OCI-M2 (cell line): ENCODE measurements around the gene OR4M1.
"Not testable (repeated sequence)": the region's sequence is repeated elsewhere in the genome, so short reads cannot be mapped to it uniquely, and the experiment has no call there.

ENCODE experiments used
- DNase-seq: peaks from one replicate; lab custom pipeline; 2025; ENCODE audit not compliant: unreplicated experiment; lab: John Stamatoyannopoulos, UW

The OR4M1 gene

GRCh38 chr14:19773204-19773603 is at the start of gene OR4M1:
OR4M1 (plus strand) TSS chr14:19773504; CDS start chr14:19780323, 6,819 bp downstream.
- not testable (repeated sequence) for DNase-seq

- no peak for DNase-seq
Measured at GRCh38 chr14:19729359-19729758, 43.9 kb upstream of the OR4M1 start.

DNA sequence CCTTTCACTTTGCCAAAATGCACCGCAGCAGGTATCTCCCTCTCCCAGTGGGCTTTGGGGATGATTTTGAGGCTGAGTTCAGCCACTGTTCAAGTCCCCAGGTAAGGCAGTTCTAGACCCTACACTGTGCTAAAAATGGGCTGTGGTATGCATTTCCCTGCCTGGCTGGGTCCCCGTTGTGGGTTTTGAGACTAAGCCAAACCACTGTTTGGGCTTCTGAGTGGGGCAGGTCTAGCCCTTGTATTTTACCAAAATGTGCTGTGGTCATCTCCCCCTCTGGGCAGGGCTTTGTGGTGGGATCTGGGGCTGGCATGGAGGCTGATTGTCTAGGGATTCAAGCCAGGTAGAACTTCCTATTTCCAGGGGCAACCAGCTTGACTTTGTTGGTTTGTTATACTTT is 43.5 kb upstream of the OR4M1 start:
- no peak for DNase-seq

DNA sequence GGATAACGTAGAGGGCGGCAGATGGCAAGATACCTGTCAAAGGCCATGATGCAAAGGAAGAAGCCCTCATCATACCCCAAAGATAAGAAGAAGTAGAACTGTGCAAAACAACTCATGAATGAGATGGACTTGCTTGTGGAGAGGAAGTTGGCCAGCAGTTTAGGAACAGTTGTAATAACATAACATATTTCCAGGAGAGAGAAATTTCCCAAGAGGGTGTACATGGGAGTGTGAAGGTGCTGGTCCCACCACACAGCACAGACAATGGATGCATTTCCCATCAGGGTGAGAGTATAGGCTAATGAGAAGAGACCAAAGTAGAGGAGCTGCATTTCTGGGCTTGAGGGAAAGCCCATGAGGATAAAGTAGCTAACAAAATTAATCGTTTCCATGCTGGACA is 39.4 kb upstream of the OR4M1 start:
- DNase-seq: not testable (repeated sequence)

DNA sequence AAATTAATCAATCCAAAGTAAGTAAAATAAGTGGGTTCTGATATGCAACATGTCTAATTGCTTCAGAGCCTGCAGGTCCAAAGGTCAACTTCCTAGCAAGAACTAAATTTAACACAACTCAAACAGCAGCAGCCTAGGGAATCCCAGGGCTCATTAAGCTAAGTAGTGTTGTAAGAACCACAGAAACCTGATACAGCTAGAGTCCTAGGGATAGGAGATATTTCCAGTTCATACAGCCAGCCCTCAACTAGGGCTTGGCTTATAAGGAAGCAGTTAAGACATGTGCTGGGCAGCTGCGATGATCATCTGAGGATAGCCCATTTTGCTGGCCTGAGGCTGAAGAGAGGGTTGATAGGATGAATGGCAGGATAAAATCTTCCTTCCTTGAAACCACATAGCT is 30.0 kb upstream of the OR4M1 start, which contains the start of gene OR4Q3:
TSS of gene OR4Q3 (plus strand) at position 316 of the 400 bp plus-strand sequence.
- DNase-seq: no peak

- DNase-seq: not testable (repeated sequence)
Measured at GRCh38 chr14:19752316-19752715, 21.0 kb upstream of the OR4M1 start.

- no peak for DNase-seq
Measured at GRCh38 chr14:19754172-19754571, 19.1 kb upstream of the OR4M1 start.

GRCh38 chr14:19771491-19771890 is 1.8 kb upstream of the OR4M1 start:
- DNase-seq: not testable (repeated sequence)

DNA sequence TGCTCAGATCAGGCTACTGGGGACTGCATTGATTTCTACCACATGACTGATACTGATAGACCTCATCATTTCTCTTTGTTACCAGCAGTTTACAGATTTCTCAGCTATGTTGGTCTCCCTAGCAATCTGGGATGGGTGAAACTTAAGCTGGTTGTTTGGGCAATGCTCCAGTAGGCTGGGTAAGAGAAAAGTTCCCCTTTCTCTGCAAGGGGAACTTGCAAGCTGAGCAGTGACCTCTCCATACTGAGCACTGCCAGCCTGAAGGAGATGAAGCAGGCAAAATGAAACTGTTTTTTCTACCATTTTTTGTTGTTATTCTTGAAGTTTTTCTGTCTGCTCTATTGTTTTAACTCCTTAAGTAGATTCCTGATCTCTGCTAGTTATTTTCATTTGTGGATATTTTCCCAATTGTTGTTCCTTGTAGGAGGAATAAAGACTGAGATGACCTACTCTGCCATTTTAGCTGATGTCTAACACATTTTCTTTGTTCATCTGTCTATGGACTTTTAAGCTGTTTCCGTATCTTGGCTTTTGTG is 1.3 kb upstream of the OR4M1 start:
- DNase-seq: no peak

DNA sequence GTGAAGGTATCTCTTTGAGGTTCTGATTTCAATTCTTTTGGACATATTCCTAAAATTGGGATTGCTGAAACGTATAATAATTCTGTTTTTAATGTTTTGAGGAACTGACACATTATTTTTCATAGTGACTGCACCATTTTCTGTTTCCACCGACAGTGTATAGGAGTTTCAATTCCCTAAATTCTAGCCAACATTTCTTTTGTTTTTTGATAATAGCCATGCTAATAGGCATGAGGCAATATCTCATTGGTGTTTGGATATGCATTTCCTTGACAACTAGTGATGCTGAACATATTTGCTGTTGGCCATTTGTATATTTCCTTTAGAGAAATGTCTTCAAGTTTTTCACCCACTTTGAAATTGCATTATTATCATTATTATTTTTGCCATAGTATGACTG is 850 bp upstream of the OR4M1 start:
- DNase-seq: not testable (repeated sequence)

- no peak for DNase-seq
Measured at GRCh38 chr14:19775587-19775986, 2.3 kb downstream of the OR4M1 start.

DNA sequence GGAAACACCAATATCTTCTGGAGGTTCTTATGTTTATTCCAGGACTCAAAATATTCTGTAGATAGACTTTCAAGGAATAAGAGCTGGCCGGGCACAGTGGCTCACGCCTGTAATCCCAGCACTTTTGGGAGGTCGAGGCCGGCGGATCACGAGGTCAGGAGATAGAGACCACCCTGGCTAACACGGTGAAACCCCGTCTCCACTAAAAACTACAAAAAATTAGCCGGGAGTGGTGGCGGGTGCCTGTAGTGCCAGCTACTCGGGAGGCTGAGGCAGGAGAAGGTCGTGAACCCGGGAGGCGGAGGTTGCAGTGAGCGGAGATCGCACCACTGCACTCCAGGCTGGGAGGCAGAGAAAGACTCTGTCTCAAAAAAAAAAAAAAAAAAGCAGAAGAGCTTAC is 12.5 kb downstream of the OR4M1 start:
- DNase-seq: not testable (repeated sequence)

- not testable (repeated sequence) for DNase-seq
Measured at GRCh38 chr14:19787318-19787717, 14.0 kb downstream of the OR4M1 start.

DNA sequence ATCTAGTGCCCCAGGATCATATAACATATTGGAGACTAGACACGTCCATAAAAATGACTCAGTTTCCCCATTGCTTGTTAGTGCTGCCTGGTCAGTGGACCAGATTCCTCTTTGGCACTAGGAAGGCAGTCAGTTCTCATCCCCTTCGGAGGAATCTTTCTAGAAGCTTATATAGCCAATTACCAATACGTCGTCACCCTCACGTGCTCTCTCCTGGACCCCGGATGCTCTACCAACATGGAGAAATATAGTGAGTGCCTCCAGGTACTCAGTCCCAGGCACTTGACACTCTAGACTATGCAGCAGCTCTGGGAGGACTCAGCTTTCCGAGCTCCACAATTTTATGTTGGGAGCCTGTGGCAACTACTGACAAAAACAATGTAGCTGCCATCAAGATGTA is 14.8 kb downstream of the OR4M1 start:
- DNase-seq: not testable (repeated sequence)

- DNase-seq: not testable (repeated sequence)
Measured at GRCh38 chr14:19796520-19797108, 23.3 kb downstream of the OR4M1 start.

GRCh38 chr14:19799880-19800279 is 26.6 kb downstream of the OR4M1 start:
- no peak for DNase-seq

- DNase-seq: no peak
Measured at GRCh38 chr14:19800282-19801117, 27.2 kb downstream of the OR4M1 start.

DNA sequence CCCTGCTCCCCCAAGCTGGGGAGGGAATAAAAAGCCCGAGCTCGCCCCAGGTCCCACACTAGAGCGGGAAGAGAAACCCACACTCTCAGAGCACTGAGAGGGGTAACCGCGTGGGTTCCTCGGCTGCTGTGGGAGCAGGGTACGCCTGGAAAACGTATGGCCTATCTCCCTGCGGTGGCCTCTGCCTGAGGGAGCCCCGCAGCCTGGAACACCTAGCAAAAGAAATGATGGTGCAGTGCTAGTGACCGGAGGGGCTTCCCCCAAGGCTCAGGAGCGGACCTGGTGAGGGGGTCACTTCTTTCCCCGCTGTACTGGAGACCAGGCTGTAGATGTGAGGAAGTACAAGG is 27.8 kb downstream of the OR4M1 start:
- DNase-seq: no peak

GRCh38 chr14:19803470-19803869 is 30.2 kb downstream of the OR4M1 start, which contains the start of gene OR4N2:
OR4N2 (plus strand) TSS chr14:19803770; CDS start chr14:19827449, 23,679 bp downstream.
- not testable (repeated sequence) for DNase-seq

DNA sequence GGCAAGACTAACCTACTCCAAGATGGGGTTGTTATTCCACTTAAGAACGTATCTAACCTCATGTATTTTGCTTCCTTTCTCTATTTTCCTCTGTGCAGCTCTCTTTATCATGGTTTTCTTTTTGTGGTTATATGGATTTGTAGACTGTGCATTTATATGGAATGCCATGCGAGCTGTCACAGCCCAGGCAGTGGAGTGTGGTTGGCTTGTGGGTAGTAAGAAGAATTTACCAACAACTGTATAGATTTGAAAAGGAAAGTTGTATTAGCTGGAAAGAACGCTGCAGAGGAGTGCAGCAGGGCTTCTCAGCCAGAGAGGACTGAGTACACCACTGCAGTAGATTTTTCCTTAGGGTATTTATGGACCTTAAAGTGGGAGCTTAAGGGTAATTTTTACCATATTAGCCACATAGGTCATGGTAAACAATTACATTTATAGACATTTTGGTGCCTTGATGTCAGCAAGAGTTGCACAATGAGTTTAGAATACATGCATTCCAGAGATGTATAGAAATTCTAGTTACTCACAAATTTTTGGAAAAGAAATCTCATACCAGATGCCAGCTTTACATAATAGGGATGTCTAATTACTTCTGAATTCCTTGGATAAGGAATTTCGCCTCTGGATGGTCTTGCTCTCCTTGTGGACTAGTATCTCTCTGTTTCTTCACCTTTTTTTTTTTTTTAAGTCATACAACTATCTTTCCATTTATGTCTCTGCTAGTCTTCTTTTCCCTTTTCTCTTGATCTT is 40.0 kb downstream of the OR4M1 start:
- DNase-seq: not testable (repeated sequence)

GRCh38 chr14:19819879-19820278 is 46.6 kb downstream of the OR4M1 start:
- not testable (repeated sequence) for DNase-seq
